Measurements from ENCODE around the gene PPM1F. TPM values are rescaled to one million over a fixed set of nuclear protein-coding genes. Genes with fewer than 3 reads are reported as not detected.

PPM1F gene
- polyA plus RNA-seq, 1 donor from 2014 or later: 28.3 TPM

GRCh38 chr22:21959274-21960074 lies 6.8 kb upstream of the PPM1F start:
- TF ChIP-seq EZH2 (IDR thresholded peaks at IDR 0.05; ENCODE audit: borderline replicate concordance, insufficient read depth, low read length, poor library complexity, severe bottlenecking) (no peak), TAF1 (IDR thresholded peaks at IDR 0.05; ENCODE audit: low read depth) (no peak), EP300 (conservative IDR thresholded peaks at IDR 0.05; ENCODE audit: poor library complexity, severe bottlenecking) (no peak), SMC3 (conservative IDR thresholded peaks at IDR 0.05; ENCODE audit: poor library complexity) (no peak), MXI1 (conservative IDR thresholded peaks at IDR 0.05; ENCODE audit: poor library complexity, severe bottlenecking) (no peak), POLR2AphosphoS5 (IDR thresholded peaks at IDR 0.05) (no peak), REST (IDR thresholded peaks at IDR 0.05; ENCODE audit: borderline replicate concordance) (no peak), CTCF (IDR thresholded peaks at IDR 0.05; ENCODE audit: poor library complexity, severe bottlenecking) (no peak), RAD21 (conservative IDR thresholded peaks at IDR 0.05) (no peak)
- Histone ChIP-seq H3K9ac (ENCODE audit: low read length) (no peak overlapping the region), H4K20me1 (ENCODE audit: insufficient read depth) (no peaks in the 10 kb centered on the region), H3K9me3 (ENCODE audit: low read length) (no peaks in the 10 kb centered on the region), H3K9me2 (ENCODE audit: insufficient read depth, low read length) (no peaks in the 10 kb centered on the region), H3F3A (ENCODE audit: insufficient read depth, low read length, poor library complexity, severe bottlenecking) (no peaks in the 10 kb centered on the region), H3K4me3 (ENCODE audit: low read length) (no peak overlapping the region), H3K27me3 (ENCODE audit: insufficient read depth, low read depth, low read length) (no peaks in the 10 kb centered on the region), H3K79me2 (replicated peaks; ENCODE audit: insufficient read depth, low read length) (no peaks in the 10 kb centered on the region), H2AFZ (ENCODE audit: low read depth, low read length) (no peak overlapping the region), H3K4me2 (ENCODE audit: low read length) (no peak overlapping the region), H3K27ac (ENCODE audit: low read length) (no peak overlapping the region), H3K36me3 (ENCODE audit: insufficient read depth, low read length) (no peaks in the 10 kb centered on the region)

GRCh38 chr22:21958360-21959273 lies 6.0 kb upstream of the PPM1F start:
- H3K79me2 ChIP-seq (replicated peaks; ENCODE audit: insufficient read depth, low read length): no peaks in the 10 kb centered on the region
- TF ChIP-seq RAD21 (conservative IDR thresholded peaks at IDR 0.05) (no peak), TAF1 (IDR thresholded peaks at IDR 0.05; ENCODE audit: low read depth) (no peak), EZH2 (IDR thresholded peaks at IDR 0.05; ENCODE audit: borderline replicate concordance, insufficient read depth, low read length, poor library complexity, severe bottlenecking) (no peak), CTCF (IDR thresholded peaks at IDR 0.05; ENCODE audit: poor library complexity, severe bottlenecking) (no peak), POLR2AphosphoS5 (IDR thresholded peaks at IDR 0.05) (no peak), SMC3 (conservative IDR thresholded peaks at IDR 0.05; ENCODE audit: poor library complexity) (no peak), EP300 (conservative IDR thresholded peaks at IDR 0.05; ENCODE audit: poor library complexity, severe bottlenecking) (no peak), MXI1 (conservative IDR thresholded peaks at IDR 0.05; ENCODE audit: poor library complexity, severe bottlenecking) (no peak), REST (IDR thresholded peaks at IDR 0.05; ENCODE audit: borderline replicate concordance) (no peak)
- H4K20me1 ChIP-seq (ENCODE audit: insufficient read depth): no peaks in the 10 kb centered on the region
- no peak overlapping the region for H3K9ac ChIP-seq (ENCODE audit: low read length)
- no peaks in the 10 kb centered on the region for H3K9me2 ChIP-seq (ENCODE audit: insufficient read depth, low read length)
- H3F3A ChIP-seq (ENCODE audit: insufficient read depth, low read length, poor library complexity, severe bottlenecking): no peaks in the 10 kb centered on the region
- no peaks in the 10 kb centered on the region for H3K27me3 ChIP-seq (ENCODE audit: insufficient read depth, low read depth, low read length)
- H3K36me3 ChIP-seq (ENCODE audit: insufficient read depth, low read length): no peaks in the 10 kb centered on the region
- no peak overlapping the region for H3K4me2 ChIP-seq (ENCODE audit: low read length)
- H3K27ac ChIP-seq (ENCODE audit: low read length): no peak overlapping the region
- H3K9me3 ChIP-seq (ENCODE audit: low read length): no peaks in the 10 kb centered on the region
- no peak overlapping the region for H2AFZ ChIP-seq (ENCODE audit: low read depth, low read length)
- no peak overlapping the region for H3K4me3 ChIP-seq (ENCODE audit: low read length)

All from neural cell (in vitro differentiated cells).